HFF-Myc (cell line): ENCODE results near the gene LDB2.

Experiments used
- DNase-seq: peaks from one replicate; pipeline ENCODE4 v3.0.0-alpha.2; 2011; ENCODE audit warnings: low read depth; ENCODE audit errors: extremely low read depth
- H3K4me3 ChIP-seq: replicated peaks from 2 replicates; pipeline ENCODE4 v1.5.1; 2011; ENCODE audit warnings: low read depth, mild to moderate bottlenecking, control low read depth, low read length
- TF ChIP-seq, protein P1 (sequence below): IDR thresholded peaks from 2 replicates; pipeline ENCODE4 v1.5.1; 2012; ENCODE audit warnings: mild to moderate bottlenecking, low read depth, low read length, control low read depth; ENCODE audit errors: missing control alignments

Gene LDB2

DNA sequence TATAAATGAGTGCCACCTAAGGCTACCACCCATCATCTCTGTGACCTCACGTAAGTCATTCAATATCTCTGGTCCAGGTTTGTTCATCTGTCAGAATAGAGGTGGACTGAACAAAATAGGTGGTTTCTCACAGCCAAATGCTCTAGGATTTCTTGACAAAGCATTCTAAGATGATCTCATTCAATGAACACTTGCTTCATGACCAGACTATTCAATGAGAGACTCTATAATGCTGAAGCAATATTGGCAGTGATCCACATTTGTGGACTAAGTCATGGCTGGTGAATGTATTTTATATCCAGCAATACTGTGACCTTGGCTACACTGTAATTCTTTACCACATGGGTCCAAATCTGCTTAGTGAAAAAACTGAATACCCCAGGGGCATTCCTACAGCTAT is 37.9 kb downstream of the LDB2 start:
- peak; percentile 56 for DNase-seq
- H3K4me3 ChIP-seq: no peak overlapping the region
- TF ChIP-seq, protein P1, sequence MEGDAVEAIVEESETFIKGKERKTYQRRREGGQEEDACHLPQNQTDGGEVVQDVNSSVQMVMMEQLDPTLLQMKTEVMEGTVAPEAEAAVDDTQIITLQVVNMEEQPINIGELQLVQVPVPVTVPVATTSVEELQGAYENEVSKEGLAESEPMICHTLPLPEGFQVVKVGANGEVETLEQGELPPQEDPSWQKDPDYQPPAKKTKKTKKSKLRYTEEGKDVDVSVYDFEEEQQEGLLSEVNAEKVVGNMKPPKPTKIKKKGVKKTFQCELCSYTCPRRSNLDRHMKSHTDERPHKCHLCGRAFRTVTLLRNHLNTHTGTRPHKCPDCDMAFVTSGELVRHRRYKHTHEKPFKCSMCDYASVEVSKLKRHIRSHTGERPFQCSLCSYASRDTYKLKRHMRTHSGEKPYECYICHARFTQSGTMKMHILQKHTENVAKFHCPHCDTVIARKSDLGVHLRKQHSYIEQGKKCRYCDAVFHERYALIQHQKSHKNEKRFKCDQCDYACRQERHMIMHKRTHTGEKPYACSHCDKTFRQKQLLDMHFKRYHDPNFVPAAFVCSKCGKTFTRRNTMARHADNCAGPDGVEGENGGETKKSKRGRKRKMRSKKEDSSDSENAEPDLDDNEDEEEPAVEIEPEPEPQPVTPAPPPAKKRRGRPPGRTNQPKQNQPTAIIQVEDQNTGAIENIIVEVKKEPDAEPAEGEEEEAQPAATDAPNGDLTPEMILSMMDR: no peak

DNA sequence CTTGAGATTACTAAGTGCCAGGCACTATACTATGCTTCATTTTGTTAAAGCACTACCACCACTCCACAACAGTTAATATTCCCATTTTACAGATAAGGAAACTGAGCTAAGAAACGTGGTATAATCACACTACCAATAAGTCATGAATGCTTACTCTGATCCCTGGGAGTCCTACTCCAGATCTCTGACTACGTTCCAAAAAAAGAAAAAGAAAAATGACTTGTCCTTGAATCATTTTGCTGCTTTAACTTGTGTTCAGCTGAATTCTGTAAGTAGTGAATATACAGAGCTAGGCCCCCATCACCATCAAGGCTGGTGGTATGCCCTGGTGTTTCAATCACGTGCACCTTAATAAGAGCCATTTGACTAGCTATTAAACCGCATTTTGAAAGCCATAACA is 39.4 kb downstream of the LDB2 start:
- DNase-seq: no peak
- TF ChIP-seq, protein P1: no peak
- H3K4me3 ChIP-seq: no peak overlapping the region

DNA sequence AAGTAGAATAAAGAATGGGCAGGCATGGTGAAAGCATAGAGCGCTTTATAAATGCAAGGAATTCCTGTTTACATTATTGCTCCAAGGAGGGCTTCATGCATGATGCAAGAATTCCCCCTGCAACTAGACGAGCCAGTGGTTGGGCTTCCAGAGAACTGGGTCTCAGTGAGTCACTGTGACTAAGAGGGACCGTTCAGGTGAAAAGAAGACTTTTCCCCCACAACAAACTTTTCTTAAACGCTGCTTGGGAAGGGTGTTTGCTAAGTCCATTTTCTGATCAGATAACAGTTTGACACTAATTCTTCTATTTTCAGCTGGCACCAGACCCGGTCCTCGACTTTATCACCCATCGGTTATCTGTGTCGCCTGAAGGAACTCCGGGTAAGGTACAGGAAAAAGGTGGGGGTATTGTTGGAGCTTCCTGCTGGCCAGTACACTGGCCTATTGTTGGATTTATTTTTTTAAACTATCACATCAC is 40.1 kb downstream of the LDB2 start:
- H3K4me3 ChIP-seq: no peak overlapping the region
- DNase-seq: no peak
- TF ChIP-seq, protein P1: no peak

DNA sequence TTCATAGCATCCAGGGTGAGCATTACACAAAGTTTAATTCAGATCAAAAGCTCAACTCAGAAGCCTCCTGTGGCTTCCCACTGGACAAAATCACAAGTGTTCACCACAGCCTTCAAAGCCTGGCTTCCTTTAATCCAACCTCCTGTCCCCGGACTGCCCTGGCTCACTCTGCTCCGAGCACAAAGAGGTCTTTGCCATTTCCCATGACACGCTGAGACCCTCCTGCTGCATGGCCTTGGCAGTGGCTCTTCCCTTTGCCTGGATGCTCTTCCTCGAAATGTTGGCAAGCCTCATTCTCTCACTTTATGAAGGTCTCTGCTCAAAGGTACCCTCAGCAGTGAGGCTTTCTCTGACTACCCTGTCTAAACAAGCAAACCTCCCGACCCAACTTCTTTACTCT is 41.0 kb downstream of the LDB2 start:
- TF ChIP-seq, protein P1: no peak
- H3K4me3 ChIP-seq: no peak overlapping the region
- DNase-seq: no peak

DNA sequence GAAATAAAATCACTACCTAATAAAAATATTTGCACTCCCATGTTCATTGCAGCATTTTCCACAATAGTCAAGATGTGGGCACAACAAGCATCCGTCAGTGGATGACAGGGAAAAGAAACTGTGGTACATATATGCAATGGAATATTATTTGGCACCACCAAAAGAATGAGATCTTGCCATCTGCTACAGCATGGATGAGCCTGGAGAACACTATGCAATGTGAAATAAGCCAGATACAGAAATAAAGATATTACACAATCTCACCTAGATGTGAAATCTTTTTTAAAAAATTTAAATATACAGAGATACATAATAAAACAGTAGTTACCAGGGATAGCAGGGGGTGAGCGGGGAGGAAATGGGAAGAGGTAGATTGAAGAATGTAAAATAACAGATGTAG is 44.8 kb downstream of the LDB2 start:
- DNase-seq: no peak
- TF ChIP-seq, protein P1: no peak
- no peak overlapping the region for H3K4me3 ChIP-seq

DNA sequence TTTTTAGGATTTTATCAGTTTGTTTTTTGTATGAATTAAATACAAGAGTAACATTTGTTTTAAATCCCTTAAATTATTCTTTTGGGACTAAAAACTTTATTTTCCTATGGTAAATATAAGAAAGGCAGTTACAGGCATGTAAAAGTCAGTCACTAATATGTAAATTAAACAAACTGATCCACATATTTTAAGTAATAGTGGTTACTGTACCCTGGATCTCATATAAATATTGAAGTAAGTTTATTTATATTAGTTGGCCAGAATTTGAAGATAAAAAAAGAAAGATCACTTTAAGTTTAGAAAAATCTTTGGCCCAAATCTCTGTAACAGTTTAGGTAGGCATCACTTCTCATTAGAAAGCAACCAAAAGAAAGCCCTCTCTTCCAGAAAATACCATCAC is 45.8 kb downstream of the LDB2 start:
- no peak overlapping the region for H3K4me3 ChIP-seq
- TF ChIP-seq, protein P1: no peak
- no peak for DNase-seq

DNA sequence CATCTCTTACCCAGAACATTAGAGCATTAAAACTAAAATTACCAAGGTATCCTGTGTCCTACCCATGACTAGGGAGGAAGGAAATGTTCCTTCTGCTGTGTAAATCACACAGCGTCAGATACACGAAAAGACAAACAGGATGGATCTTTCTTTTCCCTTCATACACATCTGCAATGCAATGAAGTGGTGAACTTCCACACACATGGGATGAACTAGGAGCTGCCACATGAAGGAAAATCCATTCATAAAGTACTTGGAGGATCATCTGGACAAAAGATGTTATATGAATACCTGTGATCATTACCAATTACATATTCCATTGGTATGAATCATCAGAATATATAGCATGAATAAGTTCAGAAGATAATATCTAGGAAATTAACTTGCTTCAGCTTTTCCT is 46.2 kb downstream of the LDB2 start:
- H3K4me3 ChIP-seq: no peak overlapping the region
- TF ChIP-seq, protein P1: no peak
- peak; percentile 65 for DNase-seq
